ENCODE results near the gene FLRT2.

GRCh38 chr14:85619851-85620250 is 89.9 kb downstream of the FLRT2 start:
- TF ChIP-seq EZH2 (IDR thresholded peaks at IDR 0.05; ENCODE audit: insufficient read depth, poor library complexity, severe bottlenecking) (no peak), EZH2phosphoT487 (IDR thresholded peaks at IDR 0.05; ENCODE audit: insufficient read depth, low read depth) (no peak)
